Measurements from ENCODE around the gene TMEM25. TPM values are rescaled to one million over a fixed set of nuclear protein-coding genes. Genes with fewer than 3 reads are reported as not detected.

TMEM25 gene
- total and polyA plus RNA-seq, 2 donors (not counting 3 experiments of a cell fraction or from before 2014, with no cell fraction given), result 18.9 to 34.6 TPM

GRCh38 chr11:118569670-118570069, 38.7 kb downstream of the TMEM25 start:
- H3K36me3 ChIP-seq (ENCODE audit: control insufficient read depth in 2 of 2, extremely low read depth in 1 of 2, insufficient read depth in 2 of 2, low read length in 2 of 2), result no peaks in the 10 kb centered on the region
- no TSS peak for BruUV-seq (replicated peaks)

More at GRCh38 chr11:118569670-118570069, 38.7 kb downstream of the TMEM25 start:
- no peaks in the 10 kb centered on the region for H4K20me1 ChIP-seq (replicated peaks; ENCODE audit: control insufficient read depth, extremely low read depth, insufficient read depth, low read length)
- no peak overlapping the region for H3K4me3 ChIP-seq (replicated peaks in 1 of 3; ENCODE audit: insufficient read depth in 1 of 3, low read depth in 1 of 3, low read length in 3 of 3)
- no peaks in the 10 kb centered on the region for H3K9me1 ChIP-seq (replicated peaks; ENCODE audit: control insufficient read depth, extremely low read depth, insufficient read depth, low read length)
- CTCF ChIA-PET, result interaction anchor here (1.2 kb wide), 1 partner anchor 9 kb away, joined by 5 read pairs; no protein-coding TSS in a partner anchor
- no peak for TF ChIP-seq MYC (IDR thresholded peaks at IDR 0.05; ENCODE audit: low read depth, low read length)
- TF ChIP-seq FOS (IDR thresholded peaks at IDR 0.05; ENCODE audit: borderline replicate concordance, insufficient read depth, low read length), result no peak
- TF ChIP-seq JUN (IDR thresholded peaks at IDR 0.05; ENCODE audit: borderline replicate concordance, insufficient read depth, insufficient read length, low read depth), result no peak
- no peak for TF ChIP-seq CTCF (IDR thresholded peaks at IDR 0.05; ENCODE audit: extremely low read depth in 1 of 2, insufficient read depth in 1 of 2, low read depth in 1 of 2, low read length in 2 of 2)
- TF ChIP-seq GATA2 (IDR thresholded peaks at IDR 0.05; ENCODE audit: insufficient read depth, insufficient read length, low read depth, low read length), result no peak
- TF ChIP-seq POLR2A (IDR thresholded peaks at IDR 0.05; ENCODE audit: low read depth, low read length), result no peak
- TF ChIP-seq EZH2 (IDR thresholded peaks at IDR 0.05; ENCODE audit: borderline replicate concordance, low read depth, low read length, severe bottlenecking), result no peak
- no peak for TF ChIP-seq POLR2AphosphoS5 (IDR thresholded peaks at IDR 0.05; ENCODE audit: insufficient read depth, low read depth, low read length)
- TF ChIP-seq MAX (IDR thresholded peaks at IDR 0.05; ENCODE audit: insufficient read depth, insufficient read length), result no peak
- DNase-seq (ENCODE audit: low read depth, low spot score), result no peak
- H3K4me2 ChIP-seq (ENCODE audit: insufficient read depth, low read length), result no peak overlapping the region
- H3K27me3 ChIP-seq (ENCODE audit: control insufficient read depth in 2 of 2, insufficient read depth in 2 of 2, low read length in 2 of 2), result no peaks in the 10 kb centered on the region
- POLR2A ChIA-PET, result no interaction called here
- dilution Hi-C loops (cut with MboI; ENCODE audit: extremely low pct_ligation_motif_present, low sequenced_read_pairs) (no loop called here), intact Hi-C loops (cut with micrococcal nuclease) (loop anchor here (5.0 to 10.0 kb wide), 4 partner anchors 55 to 277 kb away; partner anchors contain the start of gene KMT2A)
- H3K79me2 ChIP-seq (ENCODE audit: control insufficient read depth, insufficient read depth, low read length), result peaks cover 25% of the 10 kb centered on the region
- no peak overlapping the region for H2AFZ ChIP-seq (ENCODE audit: low read depth, low read length)
- H3K4me1 ChIP-seq (ENCODE audit: control insufficient read depth, extremely low read depth, insufficient read depth, low read length), result peaks cover 24% of the 10 kb centered on the region
- no peak overlapping the region for H3K27ac ChIP-seq (ENCODE audit: insufficient read depth, low read depth, low read length)
- no peak for FAIRE-seq
- H3K9me3 ChIP-seq (replicated peaks; ENCODE audit: control insufficient read depth, insufficient read depth, low read length), result no peaks in the 10 kb centered on the region
- no peak overlapping the region for H3K9ac ChIP-seq (replicated peaks; ENCODE audit: extremely low read depth, insufficient read depth, low read length)

Data from endothelial cell of umbilical vein (primary cell).